Fibroblast of pulmonary artery (primary cell): ENCODE data around the gene MYO10.
A peak's percentile ranks its signal among the peaks of the same experiment; 100 is the strongest.

ENCODE experiments used
- DNase-seq: peaks from one replicate; pipeline ENCODE4 v3.0.0-alpha.2; 2010; ENCODE audit warnings: low read depth
- H3K4me3 ChIP-seq: replicated peaks from 2 replicates; pipeline ENCODE4 v1.5.1; 2011; ENCODE audit warnings: low read depth, mild to moderate bottlenecking, control low read depth, low read length, moderate library complexity
- TF ChIP-seq, protein P1 (sequence below): IDR thresholded peaks from 2 replicates; pipeline ENCODE4 v1.5.1; 2011; ENCODE audit warnings: mild to moderate bottlenecking, control low read depth, low read length, inconsistent platforms; ENCODE audit errors: missing control alignments

Gene MYO10

DNA sequence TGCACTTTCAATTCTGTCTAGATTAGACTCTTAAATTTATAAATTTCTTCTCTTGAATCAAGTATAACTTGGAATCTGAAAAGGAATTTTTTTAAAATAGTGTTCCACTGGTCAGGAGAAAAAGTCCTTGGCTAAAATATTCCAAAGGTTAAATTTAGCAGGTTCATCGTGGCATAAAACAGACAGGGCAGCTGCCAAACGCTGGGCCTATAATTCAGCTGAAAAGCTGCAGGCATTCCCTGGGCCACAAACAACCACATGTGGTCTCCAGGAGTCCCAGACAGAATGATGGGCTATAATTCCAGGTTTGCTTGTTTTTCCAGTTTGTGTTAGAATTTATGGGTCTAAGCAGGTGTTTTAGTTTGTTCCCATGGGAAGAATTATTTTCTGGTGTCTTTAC, 248.2 kb downstream of the MYO10 start:
- H3K4me3 ChIP-seq: no peak overlapping the region
- TF ChIP-seq, protein P1, sequence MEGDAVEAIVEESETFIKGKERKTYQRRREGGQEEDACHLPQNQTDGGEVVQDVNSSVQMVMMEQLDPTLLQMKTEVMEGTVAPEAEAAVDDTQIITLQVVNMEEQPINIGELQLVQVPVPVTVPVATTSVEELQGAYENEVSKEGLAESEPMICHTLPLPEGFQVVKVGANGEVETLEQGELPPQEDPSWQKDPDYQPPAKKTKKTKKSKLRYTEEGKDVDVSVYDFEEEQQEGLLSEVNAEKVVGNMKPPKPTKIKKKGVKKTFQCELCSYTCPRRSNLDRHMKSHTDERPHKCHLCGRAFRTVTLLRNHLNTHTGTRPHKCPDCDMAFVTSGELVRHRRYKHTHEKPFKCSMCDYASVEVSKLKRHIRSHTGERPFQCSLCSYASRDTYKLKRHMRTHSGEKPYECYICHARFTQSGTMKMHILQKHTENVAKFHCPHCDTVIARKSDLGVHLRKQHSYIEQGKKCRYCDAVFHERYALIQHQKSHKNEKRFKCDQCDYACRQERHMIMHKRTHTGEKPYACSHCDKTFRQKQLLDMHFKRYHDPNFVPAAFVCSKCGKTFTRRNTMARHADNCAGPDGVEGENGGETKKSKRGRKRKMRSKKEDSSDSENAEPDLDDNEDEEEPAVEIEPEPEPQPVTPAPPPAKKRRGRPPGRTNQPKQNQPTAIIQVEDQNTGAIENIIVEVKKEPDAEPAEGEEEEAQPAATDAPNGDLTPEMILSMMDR: no peak
- no peak for DNase-seq

DNA sequence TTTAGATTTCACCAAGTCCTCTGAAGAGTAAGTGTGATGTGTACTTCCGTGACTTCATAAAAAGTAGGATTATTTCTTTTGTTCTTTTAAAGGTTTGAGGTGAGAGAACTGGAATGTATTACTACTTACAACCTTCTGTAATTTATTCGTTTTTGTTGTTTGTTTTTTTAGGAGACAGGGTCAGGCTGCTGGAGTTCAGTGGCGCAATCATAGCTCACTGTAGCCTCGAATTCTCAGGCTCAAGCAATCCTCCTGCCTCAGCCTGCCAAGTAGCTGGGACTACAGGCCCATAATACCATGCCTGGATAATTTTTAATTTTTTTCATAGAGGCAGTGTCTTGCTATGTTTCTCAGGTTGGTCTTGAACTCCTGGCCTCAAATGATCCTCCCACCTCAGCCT, 251.0 kb downstream of the MYO10 start:
- no peak overlapping the region for H3K4me3 ChIP-seq
- TF ChIP-seq, protein P1: no peak
- no peak for DNase-seq

DNA sequence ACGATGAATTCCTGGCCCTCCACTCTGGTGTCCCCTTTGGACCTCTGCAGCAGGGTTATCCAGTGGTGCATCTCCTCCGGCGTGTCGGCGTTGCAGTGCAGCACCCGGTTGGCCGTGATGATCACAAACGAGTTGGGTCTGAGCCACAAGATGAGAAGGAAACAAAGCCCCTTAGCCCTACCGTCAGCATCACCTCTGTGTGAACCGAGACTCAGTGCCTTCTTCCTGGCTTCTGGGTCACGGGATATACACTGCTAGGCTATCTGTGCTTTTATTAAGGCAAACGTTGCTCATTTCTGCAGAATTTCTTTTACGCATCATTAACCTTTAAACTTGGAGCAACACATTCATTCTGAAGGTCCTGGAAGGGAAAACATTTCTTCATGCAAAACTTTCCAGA, 254.2 kb downstream of the MYO10 start:
- no peak overlapping the region for H3K4me3 ChIP-seq
- TF ChIP-seq, protein P1: no peak
- no peak for DNase-seq

DNA sequence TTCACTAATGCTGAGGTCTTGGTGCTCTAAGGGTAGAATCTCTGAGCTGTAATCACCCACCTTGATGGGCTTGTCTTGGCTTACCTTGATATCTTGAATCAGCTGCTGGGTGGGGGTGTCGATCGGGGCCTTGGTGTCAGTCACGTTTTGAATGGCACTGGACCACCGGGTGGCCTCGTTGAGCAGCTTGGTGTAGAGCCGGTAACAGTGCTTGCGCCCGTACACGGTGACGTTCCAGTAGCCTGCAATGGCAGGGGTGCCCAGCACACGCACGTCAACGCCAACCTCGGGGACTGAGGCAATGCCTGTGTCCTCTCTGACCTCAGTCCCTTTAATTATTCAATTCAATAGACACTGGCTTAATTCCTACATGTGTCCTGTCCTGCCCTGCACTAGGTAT, 256.2 kb downstream of the MYO10 start:
- no peak for DNase-seq
- TF ChIP-seq, protein P1: peak; percentile 4

DNA sequence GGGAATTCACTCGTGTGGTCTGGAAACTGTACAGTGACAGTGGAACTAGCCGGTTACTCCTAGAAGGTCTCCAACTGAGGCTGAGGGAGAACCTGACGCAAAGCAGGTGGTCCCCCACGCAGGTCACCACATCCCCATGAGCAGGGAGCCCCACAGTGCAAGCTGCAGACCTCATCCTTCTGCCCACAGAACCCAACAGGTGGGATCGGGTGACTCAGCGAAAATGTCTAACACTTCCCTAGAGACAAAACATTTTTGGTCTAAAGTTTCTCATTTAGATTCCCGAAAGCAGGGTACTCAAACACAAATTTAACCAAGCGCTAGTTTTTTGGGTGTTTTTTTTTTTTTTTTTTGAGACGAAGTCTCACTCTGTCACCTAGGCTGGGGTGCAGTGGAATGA, 256.9 kb downstream of the MYO10 start:
- DNase-seq: no peak
- no peak overlapping the region for H3K4me3 ChIP-seq
- TF ChIP-seq, protein P1: no peak

More for the DNA sequence above, 256.2 kb downstream of the MYO10 start:
- H3K4me3 ChIP-seq: no peak overlapping the region

DNA sequence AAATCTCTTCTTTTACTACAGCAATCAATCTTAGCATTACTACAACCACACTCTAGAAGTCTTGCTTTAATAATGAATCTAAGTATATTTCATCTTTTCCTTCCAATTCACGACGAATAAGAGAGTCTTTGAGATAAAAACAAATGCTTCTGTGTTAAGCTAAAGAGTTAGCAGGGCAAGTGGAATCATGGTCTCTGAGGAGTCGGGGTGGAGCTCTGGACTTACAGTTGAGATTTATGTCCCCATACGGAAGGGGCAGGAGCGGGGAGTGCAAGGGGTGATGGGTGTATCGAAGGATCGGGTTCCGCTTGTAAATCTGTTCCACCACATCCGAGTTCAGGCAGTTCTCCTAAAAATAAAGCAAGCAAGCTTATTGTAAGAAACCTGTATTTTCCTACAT, 260.3 kb downstream of the MYO10 start:
- no peak for DNase-seq
- TF ChIP-seq, protein P1: no peak
- H3K4me3 ChIP-seq: no peak overlapping the region

DNA sequence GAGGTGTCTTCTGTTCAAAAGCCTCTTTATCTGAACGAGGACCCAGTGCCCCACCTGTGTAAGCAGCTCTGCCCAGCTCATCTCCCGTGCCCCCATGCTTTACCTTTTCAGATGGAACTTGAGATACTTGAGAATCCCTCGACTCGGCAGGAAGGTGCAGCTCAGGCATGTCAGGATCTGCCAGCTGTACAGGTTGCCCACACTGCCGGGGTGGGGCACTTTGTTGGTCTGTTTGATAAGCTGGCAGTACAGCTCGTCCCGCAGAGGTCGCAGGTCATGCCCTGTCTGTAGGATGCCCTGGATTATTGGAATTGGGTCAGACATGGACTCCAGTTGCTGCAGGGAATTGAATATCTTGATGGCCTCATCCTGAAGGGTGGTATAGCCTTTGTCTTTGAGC, 261.3 kb downstream of the MYO10 start:
- no peak overlapping the region for H3K4me3 ChIP-seq
- TF ChIP-seq, protein P1: no peak
- no peak for DNase-seq
